Esophagus squamous epithelium (tissue), 5 donors: ENCODE results near the gene ADM. TPM values are rescaled to one million over a fixed set of nuclear protein-coding genes. Genes with fewer than 3 reads are reported as not detected.
A peak's percentile ranks its signal among the peaks of the same experiment; 100 is the strongest.

Experiments used
- DNase-seq: peaks from one replicate; lab custom pipeline; 2025; lab: John Stamatoyannopoulos, UW
- H3K27ac ChIP-seq, 4 donors: fragments of 200-600 bp; sonication (generic); one replicate each; pipeline ENCODE4 v1.5.1; 2016 to 2019; ENCODE audit warnings: mild to moderate bottlenecking in 1 of 4
- H3K27me3 ChIP-seq, 4 donors: fragments of 200-600 bp; sonication (generic); 1 replicate in 3 of 4; 2 replicates in 1 of 4; pipeline versions ENCODE4 v1.5.1 to v1.6.0; 2017 to 2021; ENCODE audit warnings: antibody characterized with exemption in 1 of 4
- H3K36me3 ChIP-seq, 3 donors: fragments of 200-600 bp; sonication (generic); one replicate each; pipeline ENCODE4 v1.5.1; 2016 to 2019
- H3K4me1 ChIP-seq, 3 donors: fragments of 200-600 bp; sonication (generic); one replicate each; pipeline ENCODE4 v1.5.1; 2017 to 2019
- H3K4me3 ChIP-seq, 4 donors: fragments of 200-600 bp; sonication (generic); 1 replicate in 3 of 4; 2 replicates in 1 of 4; pipeline ENCODE4 v1.5.1; 2016 to 2019; ENCODE audit warnings: mild to moderate bottlenecking in 2 of 4, moderate library complexity in 1 of 4
- H3K9me3 ChIP-seq, 3 donors: fragments of 200-600 bp; sonication (generic); one replicate each; pipeline ENCODE4 v1.5.1; 2016 to 2019
- POLR2A ChIP-seq, 4 donors: fragments of 450-650 bp; IDR thresholded peaks; one replicate each; pipeline ENCODE4 v1.6.1; 2017; ENCODE audit warnings: antibody characterized with exemption in 4 of 4, mild to moderate bottlenecking in 4 of 4, moderate library complexity in 3 of 4
- WGBS, 2 donors: methylation state at CpG; one replicate each; pipeline ENCODE4 v1.1.5; 2018; 5-methylcytosine and 5-hydroxymethylcytosine counted together
- intact Hi-C: fragments of 100-400 bp; cut with DNase I; formaldehyde crosslinking; loops from one replicate; pipeline ENCODE4 v1.15.0; 2022
- total RNA-seq, 4 donors: library from RNA; depleted of rRNA; stranded (reverse); fragments of >200 nt; gene quantifications; one replicate each; pipeline ENCODE4 v1.1.0, GENCODE V29; 2016
- TF ChIP-seq, protein P1 (sequence below), 6 experiments: fragments of 450-650 bp in 4 of 6; fragments of 200-600 bp in 2 of 6; sonication (generic) in 2 of 6; IDR thresholded peaks; one replicate each; pipeline ENCODE4 v1.5.1; 2016 to 2019; ENCODE audit warnings: antibody characterized with exemption in 6 of 6, mild to moderate bottlenecking in 4 of 6, moderate library complexity in 4 of 6
- donor health status: DM: yes; HTN: yes; CAD: no.

Gene ADM
- total RNA-seq, 4 donors from 2014 or later, result 14.3 to 69.6 (median 57.7) TPM

- Histone ChIP-seq H3K9me3 (no peaks in the 10 kb centered on the region), H3K27ac (peak overlapping the region in 3 of 4 donors; percentile 12 to 79 (median 66)), H3K4me1 (peaks cover 0 to 8% (median 1%) of the 10 kb centered on the region in 3 donors), H3K36me3 (no peaks in the 10 kb centered on the region), H3K27me3 (no peaks in the 10 kb centered on the region), H3K4me3 (no peak overlapping the region)
- intact Hi-C loops, result no loop called here
- DNase-seq, result no peak
- no peak for TF ChIP-seq POLR2A (IDR thresholded peaks at IDR 0.05)
- TF ChIP-seq, protein P1, sequence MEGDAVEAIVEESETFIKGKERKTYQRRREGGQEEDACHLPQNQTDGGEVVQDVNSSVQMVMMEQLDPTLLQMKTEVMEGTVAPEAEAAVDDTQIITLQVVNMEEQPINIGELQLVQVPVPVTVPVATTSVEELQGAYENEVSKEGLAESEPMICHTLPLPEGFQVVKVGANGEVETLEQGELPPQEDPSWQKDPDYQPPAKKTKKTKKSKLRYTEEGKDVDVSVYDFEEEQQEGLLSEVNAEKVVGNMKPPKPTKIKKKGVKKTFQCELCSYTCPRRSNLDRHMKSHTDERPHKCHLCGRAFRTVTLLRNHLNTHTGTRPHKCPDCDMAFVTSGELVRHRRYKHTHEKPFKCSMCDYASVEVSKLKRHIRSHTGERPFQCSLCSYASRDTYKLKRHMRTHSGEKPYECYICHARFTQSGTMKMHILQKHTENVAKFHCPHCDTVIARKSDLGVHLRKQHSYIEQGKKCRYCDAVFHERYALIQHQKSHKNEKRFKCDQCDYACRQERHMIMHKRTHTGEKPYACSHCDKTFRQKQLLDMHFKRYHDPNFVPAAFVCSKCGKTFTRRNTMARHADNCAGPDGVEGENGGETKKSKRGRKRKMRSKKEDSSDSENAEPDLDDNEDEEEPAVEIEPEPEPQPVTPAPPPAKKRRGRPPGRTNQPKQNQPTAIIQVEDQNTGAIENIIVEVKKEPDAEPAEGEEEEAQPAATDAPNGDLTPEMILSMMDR (IDR thresholded peaks at IDR 0.05), result no peak
- WGBS, 2 donors, result 66 to 72% methylated on average over 4 of the region's 4 CpGs
These were observed 12.4 kb downstream of the ADM start for GRCh38 chr11:10317151-10317755.

- H3K9me3 ChIP-seq, result no peaks in the 10 kb centered on the region
- H3K27ac ChIP-seq, result peak overlapping the region in 3 of 4 donors; percentile 12 to 79 (median 66)
- H3K36me3 ChIP-seq, result no peaks in the 10 kb centered on the region
- no peaks in the 10 kb centered on the region for H3K27me3 ChIP-seq
- intact Hi-C loops, result no loop called here
- no peak overlapping the region for H3K4me3 ChIP-seq
- 82 to 83% methylated on average over 4 to 5 of the region's 5 CpGs for WGBS, 2 donors
- DNase-seq, result no peak
- H3K4me1 ChIP-seq, result peaks cover 0 to 14% (median 8%) of the 10 kb centered on the region in 3 donors
- TF ChIP-seq POLR2A (IDR thresholded peaks at IDR 0.05), result no peak
- TF ChIP-seq, protein P1 (IDR thresholded peaks at IDR 0.05), result no peak
These were observed 13.1 kb downstream of the ADM start for GRCh38 chr11:10317776-10318526.

GRCh38 chr11:10318527-10318802, 13.6 kb downstream of the ADM start:
- Histone ChIP-seq H3K4me1 (peaks cover 0 to 18% (median 13%) of the 10 kb centered on the region in 3 donors), H3K36me3 (no peaks in the 10 kb centered on the region), H3K27me3 (no peaks in the 10 kb centered on the region), H3K4me3 (no peak overlapping the region), H3K9me3 (no peaks in the 10 kb centered on the region), H3K27ac (peak overlapping the region in 2 of 4 donors; percentile 49 to 66)
- TF ChIP-seq POLR2A (IDR thresholded peaks at IDR 0.05), result no peak
- TF ChIP-seq, protein P1 (IDR thresholded peaks at IDR 0.05), result no peak
- 40 to 61% methylated on average over 3 of the region's 3 CpGs for WGBS, 2 donors
- intact Hi-C loops, result no loop called here
- no peak for DNase-seq

DNA sequence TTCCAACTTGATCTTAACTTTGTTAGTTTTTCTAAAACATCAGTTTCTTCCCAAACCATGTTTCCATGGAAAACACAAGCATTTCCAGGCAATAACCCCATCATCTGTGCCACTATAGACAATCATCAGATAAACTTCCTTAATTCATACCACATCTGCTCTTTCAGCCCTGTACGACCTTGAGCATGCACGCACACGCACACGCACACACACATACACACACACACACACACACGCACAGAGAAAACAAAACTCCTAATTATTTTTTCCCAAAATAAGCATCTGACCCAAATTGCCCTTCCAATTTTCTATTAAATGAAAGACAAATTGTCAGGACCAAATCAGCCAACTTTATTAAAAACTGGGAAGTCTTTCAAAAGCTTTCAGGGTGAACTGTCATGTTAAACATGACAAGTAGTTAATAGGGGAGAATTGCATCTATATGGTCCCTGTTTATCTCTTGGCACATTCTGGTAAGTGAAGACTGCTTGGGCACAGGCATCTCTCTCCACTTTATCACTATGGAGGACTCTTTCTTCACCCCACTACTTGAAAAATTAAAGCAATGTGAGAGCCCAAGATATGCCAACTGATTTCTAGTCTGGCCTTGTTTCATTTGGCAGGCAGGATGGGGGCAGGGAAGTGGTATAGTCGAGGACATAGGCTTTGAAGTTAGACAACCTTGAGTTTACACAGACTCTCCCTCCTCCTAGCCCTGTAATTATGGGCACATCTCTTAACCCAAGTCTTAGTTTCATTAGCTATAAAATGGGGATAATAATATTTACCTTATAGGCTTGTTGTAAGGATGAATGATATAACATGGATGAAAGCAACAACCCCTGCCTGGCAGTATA, 15.1 kb downstream of the ADM start:
- DNase-seq, result no peak
- Histone ChIP-seq H3K9me3 (no peaks in the 10 kb centered on the region), H3K4me3 (no peak overlapping the region), H3K27ac (peak overlapping the region in 1 of 4 donors; percentile 77), H3K4me1 (peaks cover 0 to 28% (median 27%) of the 10 kb centered on the region in 3 donors), H3K27me3 (no peaks in the 10 kb centered on the region), H3K36me3 (no peaks in the 10 kb centered on the region)
- no peak for TF ChIP-seq POLR2A (IDR thresholded peaks at IDR 0.05)
- TF ChIP-seq, protein P1 (IDR thresholded peaks at IDR 0.05), result no peak
- 68 to 78% methylated on average over 6 of the region's 6 CpGs for WGBS, 2 donors
- intact Hi-C loops, result loop anchor here (10.0 kb wide), 1 partner anchor 565 kb away; no protein-coding TSS in a partner anchor
